ENCODE results near the gene BTBD3.

BTBD3 gene

GRCh38 chr20:11917663-11918062 is at the start of gene BTBD3:
Gene BTBD3 (plus strand): TSS chr20:11917893. CDS start chr20:11918276, 383 bp downstream.
- DNase-seq (ENCODE audit: low spot score) = no peak

GRCh38 chr20:11869641-11870040 is 48.1 kb upstream of the BTBD3 start:
- no peak for DNase-seq (ENCODE audit: low spot score)

- DNase-seq (ENCODE audit: low spot score) = no peak
Measured at GRCh38 chr20:11870411-11870810, 47.3 kb upstream of the BTBD3 start.

DNA sequence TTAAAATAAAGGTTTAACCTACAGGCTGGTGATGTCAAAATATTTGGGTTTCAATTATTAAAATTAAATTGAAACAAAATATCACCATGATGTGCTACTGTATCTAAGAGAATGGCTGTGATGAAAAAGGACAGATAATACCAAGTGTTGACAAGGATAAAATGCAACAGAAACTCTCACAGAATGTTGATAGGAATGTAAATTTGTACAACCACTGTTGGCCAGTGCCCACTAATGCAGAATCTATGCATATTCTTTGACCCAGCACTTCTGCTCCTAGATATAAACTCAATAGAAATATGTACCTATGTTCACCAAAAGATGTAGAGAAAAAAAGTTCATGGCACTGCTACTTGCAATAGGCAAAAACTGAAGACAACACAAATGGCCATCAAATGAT is 41.1 kb upstream of the BTBD3 start:
- DNase-seq (ENCODE audit: low spot score) = no peak

GRCh38 chr20:11880680-11881079 is 37.0 kb upstream of the BTBD3 start:
- no peak for DNase-seq (ENCODE audit: low spot score)

- no peak for DNase-seq (ENCODE audit: low spot score)
Measured at GRCh38 chr20:11881449-11881848, 36.2 kb upstream of the BTBD3 start.

DNA sequence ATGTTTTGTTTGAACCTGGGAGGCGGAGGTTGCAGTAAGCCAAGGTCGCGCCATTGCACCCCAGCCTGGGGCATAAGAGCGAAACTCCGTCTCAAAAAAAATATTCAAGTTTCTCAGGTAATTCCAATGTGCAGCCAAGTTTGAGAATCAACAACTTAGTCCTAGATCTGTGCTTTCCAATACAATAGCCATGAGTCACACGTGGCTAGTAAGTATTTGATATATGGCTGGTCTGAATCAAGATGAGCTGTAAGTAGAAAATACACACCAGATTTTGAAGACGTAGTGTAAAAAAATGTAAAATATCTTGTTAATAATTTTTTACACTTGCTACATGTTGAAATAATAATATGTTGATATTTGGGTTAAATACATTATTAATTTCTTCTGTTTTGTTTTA is 35.0 kb upstream of the BTBD3 start:
- DNase-seq (ENCODE audit: low spot score) = no peak

- DNase-seq (ENCODE audit: low spot score) = no peak
Measured at GRCh38 chr20:11888648-11889047, 29.0 kb upstream of the BTBD3 start.

- DNase-seq (ENCODE audit: low spot score) = no peak
Measured at GRCh38 chr20:11890331-11891076, 27.2 kb upstream of the BTBD3 start.

DNA sequence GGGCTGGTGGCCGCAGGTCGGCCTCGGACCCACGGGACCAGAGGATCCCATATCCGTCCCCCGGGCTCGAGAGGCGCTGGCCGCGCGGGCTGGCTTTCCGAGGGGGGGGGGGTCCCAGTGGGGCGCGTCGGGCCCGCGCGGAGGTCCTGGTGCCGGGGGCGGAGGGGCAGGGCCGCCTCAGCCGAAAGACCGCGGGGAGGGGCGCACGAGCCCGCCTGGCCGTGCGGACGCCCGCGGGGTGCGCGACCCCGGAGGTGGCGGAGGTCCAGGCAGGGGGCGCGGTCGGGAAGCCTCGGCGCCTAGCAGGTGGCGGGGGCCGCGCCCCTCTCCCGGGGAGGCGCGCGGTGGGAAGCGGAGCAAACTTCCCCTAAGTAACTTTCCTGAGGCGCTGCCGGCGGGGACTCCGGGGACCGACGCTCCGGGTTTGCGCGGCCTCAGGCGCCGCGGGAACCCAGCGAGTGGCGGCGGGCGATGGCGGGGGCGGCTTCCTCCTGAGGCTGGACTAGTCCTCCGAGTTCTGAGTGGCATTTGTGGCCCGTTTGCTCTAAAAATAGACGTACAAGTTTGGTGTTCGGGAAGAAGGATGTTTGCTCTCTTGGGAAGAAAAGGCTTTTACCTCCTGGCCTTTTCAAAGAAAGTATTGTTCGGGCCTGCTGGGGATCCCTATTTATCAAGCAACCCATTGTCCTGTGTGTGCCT is 26.5 kb upstream of the BTBD3 start:
- DNase-seq (ENCODE audit: low spot score) = no peak

DNA sequence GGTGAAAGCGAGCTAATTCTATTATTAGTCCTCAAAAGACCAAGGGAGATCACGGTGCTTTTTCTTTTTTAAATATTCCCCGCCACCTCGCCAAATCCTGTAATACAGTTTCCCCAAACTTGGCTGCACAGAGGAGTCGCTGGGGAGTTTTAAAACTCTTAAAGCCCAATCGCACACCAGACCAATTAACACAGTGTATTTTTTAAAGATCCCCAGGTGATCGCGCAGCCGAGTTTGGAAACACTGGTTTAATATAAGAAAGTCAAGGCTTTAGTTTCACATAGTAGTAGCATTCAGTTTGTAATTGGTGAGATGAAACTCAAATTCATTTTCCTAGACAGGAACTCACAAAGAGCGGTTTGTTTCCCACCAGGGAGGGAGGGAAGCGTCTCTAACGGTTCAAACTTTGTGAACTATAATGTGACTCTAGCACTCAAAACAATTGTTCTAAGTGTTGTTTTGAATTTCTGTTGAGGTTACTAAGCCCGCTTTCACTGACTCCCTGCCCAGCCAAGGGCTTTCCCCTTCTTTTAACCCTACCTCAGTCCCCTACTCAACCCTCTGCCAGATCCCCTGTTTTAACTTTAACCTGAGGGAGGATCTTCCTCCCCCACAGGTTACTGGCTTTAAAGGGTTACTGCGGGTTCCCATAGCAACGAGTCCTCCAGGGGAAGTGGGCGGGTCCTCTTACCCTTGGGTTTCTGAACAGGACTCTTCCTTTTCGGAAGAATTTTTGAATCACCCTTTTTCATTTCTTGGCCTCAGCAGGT is 25.7 kb upstream of the BTBD3 start:
- no peak for DNase-seq (ENCODE audit: low spot score)

- no peak for DNase-seq (ENCODE audit: low spot score)
Measured at GRCh38 chr20:11894062-11894461, 23.6 kb upstream of the BTBD3 start.

GRCh38 chr20:11895861-11896387 is 21.8 kb upstream of the BTBD3 start:
- DNase-seq (ENCODE audit: low spot score) = no peak

GRCh38 chr20:11901127-11901526 is 16.6 kb upstream of the BTBD3 start:
- DNase-seq (ENCODE audit: low spot score) = no peak

- no peak for DNase-seq (ENCODE audit: low spot score)
Measured at GRCh38 chr20:11902285-11902697, 15.4 kb upstream of the BTBD3 start.

DNA sequence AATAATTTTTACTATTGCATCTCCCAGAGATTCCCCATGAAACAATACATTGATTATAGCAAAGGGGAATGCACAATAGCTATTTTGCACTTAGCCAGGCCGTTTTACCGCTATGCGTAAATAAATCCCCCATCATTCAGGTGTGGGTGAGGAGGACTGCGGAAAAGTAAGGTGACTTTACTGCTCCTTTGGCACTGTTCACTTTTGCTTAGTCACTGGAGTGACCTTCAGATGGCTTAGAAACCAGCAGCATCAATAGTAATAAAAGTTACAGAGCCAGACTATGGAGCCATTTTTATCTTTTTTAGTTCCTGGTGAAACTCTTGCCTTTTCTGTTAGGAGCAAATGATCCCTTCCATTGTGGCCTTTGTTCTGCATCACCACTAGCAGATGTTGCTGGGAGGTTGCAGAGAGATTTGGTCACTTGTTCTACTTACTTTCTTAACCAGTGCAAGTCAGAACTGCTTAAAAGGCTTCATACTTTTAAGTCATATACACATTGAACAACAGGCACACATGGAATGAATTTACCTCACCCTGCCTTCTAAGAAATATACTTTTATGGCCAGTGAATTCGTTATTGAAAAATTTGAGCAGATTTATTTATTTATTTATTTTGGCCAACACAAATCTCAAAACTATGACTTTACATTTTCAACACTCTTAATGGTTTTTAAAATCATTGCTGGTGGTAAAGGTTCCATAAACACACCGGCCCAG is 12.1 kb upstream of the BTBD3 start:
- DNase-seq (ENCODE audit: low spot score) = no peak

GRCh38 chr20:11906626-11907480 is 10.8 kb upstream of the BTBD3 start:
- no peak for DNase-seq (ENCODE audit: low spot score)

DNA sequence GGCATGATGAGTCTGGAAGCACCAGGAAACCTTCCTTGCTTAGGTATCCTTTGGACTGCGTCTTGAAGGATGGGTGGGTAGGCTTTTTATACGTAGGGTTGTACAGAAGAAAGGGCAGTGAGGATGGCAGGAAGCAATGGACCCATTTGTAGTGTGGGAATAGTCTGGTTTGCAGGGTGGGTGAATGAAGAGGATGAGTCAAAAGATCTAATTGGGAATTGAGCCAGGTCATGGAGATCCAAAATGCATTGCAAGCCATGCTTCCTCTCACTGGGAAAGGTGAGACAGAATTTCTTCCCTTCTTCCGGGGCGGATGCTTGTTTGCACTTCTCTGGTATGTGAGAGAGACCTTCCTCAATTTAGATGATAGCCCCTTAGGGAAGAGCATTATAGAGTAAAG is 10.1 kb upstream of the BTBD3 start:
- DNase-seq (ENCODE audit: low spot score) = no peak

DNA sequence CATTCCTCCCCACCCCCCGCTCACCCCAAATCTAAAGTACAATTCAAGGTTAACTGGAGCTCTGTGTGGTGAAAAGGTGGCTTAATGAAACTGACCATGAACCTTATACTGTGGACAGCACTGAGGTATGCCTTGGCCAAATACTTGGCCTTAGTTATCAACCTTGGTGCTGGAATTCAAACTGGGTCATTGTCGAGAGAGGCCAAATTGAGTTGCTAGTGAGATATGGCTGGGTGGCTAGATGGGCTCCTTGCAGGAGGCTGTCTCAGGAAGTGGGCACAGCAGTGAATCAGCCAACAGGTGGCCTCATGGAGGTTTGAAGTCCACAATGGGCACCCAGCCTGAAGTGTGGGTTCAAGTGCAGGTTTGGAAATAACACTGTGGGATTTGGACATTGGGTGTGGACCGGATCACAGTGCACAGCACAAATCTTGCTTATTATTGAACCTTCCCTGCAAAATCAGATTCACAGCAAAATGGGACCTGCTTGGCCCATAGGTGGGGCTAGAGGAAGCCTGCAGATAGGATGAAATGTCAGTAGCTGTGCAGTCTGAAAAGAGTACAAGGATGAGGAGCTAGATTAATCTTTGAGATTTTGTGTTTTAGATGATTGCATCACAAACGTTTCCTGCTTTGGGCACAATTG is 5.6 kb upstream of the BTBD3 start:
- DNase-seq (ENCODE audit: low spot score) = peak; percentile 23

GRCh38 chr20:11912659-11913415 is 4.9 kb upstream of the BTBD3 start:
- DNase-seq (ENCODE audit: low spot score) = no peak

Data from NAMALWA (cell line).